SH-SY5Y (cell line): ENCODE results near the gene AURKB.

Experiments
- GATA2 ChIP-seq: IDR thresholded peaks from 2 replicates; pipeline ENCODE4 v1.6.1; 2011; ENCODE audit warnings: mild to moderate bottlenecking, low read depth, low read length
- GATA3 ChIP-seq: IDR thresholded peaks from 2 replicates; pipeline ENCODE4 v1.6.1; 2011; ENCODE audit warnings: low read depth, mild to moderate bottlenecking, low read length, moderate library complexity

GRCh38 chr17:8161289-8162232, 48.8 kb downstream of the AURKB start:
- no peak for TF ChIP-seq GATA3
- TF ChIP-seq GATA2 = no peak
